GM15510 (cell line): ENCODE data around the gene AGBL1.

Source experiments
- POLR2A ChIP-seq: IDR thresholded peaks from 3 replicates; pipeline ENCODE4 v1.6.1; 2011; ENCODE audit warnings: borderline replicate concordance; ENCODE audit not compliant: insufficient read length; ENCODE audit errors: extremely low read depth

AGBL1 gene

GRCh38 chr15:86634992-86635638 is 555.4 kb downstream of the AGBL1 start:
- no peak for TF ChIP-seq POLR2A

GRCh38 chr15:86644339-86644738 is 564.7 kb downstream of the AGBL1 start:
- no peak for TF ChIP-seq POLR2A

GRCh38 chr15:86645925-86646500 is 566.3 kb downstream of the AGBL1 start:
- no peak for TF ChIP-seq POLR2A

- no peak for TF ChIP-seq POLR2A
Measured at GRCh38 chr15:86647810-86648440, 568.3 kb downstream of the AGBL1 start.

GRCh38 chr15:86649277-86649676 is 569.6 kb downstream of the AGBL1 start:
- TF ChIP-seq POLR2A, result no peak

GRCh38 chr15:86650094-86650493 is 570.4 kb downstream of the AGBL1 start:
- TF ChIP-seq POLR2A, result no peak

DNA sequence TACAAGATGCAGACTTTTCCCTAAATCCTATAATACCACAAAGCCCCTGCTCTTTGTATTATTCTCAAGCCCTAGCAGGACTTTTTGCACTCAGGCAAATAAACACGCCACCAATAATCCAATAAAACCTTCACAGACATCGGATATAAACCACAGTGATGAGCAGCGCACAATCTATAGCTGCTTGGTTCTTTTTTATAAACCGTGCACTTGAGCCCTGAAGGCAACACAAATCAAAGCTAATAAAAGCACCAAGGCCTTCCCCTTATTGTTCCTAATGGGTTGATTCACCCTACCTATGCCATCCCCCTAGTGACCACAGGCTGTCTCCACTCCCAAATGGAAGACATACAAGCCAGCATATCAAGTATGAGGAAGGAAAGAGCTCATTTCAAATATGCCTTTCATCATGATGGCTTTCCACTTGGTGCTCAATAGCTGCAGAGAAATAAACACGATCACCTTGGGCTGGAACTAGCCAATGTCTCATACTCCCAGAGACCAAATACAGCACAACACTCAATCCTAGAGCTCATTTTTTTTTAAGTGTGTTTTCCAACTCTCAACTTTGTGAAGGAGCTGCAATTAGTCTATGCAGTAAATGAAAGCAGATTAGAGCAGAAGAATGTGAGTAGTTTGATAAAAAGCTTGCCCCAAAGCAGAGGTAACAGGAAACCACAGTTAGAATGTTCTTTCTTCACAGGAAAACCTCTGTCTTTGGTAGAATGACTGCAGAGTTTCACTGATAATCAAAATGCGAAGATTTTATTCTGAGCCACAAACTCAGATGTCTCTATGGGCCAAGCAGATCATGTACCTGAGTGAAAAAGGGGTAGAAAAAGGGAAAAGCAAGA is 573.9 kb downstream of the AGBL1 start:
- TF ChIP-seq POLR2A, result no peak

- TF ChIP-seq POLR2A, result no peak
Measured at GRCh38 chr15:86654501-86654900, 574.8 kb downstream of the AGBL1 start.

- TF ChIP-seq POLR2A, result no peak
Measured at GRCh38 chr15:86657305-86657704, 577.6 kb downstream of the AGBL1 start.

- TF ChIP-seq POLR2A, result no peak
Measured at GRCh38 chr15:86659724-86660411, 580.2 kb downstream of the AGBL1 start.

DNA sequence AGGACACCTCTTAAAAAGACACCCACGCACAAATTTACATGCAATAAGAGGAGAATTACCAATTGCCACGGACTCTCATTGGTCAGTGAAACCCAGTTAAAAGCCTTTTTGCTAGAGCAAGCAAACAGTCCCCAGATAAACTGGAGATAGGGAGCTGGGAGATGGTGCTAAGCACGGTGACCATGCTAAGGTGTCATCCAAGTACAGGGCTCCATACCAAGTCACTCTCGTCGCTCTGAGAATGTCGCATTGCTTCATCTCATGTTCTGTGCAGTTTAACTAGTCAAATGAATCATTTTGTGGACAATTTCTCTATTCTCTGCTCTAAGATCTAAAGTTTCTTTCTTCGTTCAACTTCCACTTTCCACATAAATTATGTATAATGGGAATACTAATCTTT is 581.9 kb downstream of the AGBL1 start:
- TF ChIP-seq POLR2A, result no peak

DNA sequence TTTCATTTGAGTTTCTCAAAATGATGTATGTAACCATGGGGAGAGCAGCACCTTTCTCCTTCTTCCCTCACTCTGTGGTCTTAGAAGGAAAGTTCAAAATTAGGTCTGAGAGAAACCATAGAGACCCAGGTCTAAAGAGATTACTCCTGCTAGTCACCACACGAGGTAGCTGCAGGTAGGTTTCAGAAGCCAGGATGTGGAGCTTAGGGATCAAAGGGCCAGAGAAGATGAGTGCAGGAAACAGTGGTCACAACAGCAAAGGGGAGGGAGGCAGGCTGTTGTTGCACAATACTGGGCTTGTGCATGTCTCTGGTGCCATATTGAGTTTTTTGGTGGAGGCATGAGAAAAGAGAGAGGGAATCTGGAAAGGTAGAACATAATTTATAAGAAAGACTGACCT is 583.6 kb downstream of the AGBL1 start:
- no peak for TF ChIP-seq POLR2A

DNA sequence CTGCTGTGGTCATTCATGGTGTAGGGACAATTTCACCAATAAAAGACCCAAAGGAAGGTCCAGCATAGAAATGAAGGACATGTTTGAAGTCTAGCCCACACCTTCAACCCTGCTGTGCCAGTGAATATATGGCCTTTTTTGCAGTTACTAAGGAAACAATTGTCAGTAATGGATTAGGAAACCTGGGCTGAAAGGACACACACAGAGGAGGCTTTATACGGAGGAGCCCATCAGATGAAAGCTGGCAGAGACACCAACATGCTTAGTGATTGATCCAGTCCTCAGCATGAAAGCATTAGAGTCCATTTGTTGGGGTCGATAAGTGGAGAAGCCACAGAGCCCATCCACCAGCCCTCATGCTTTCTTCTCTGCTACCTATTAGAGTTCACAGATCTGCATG is 584.3 kb downstream of the AGBL1 start:
- TF ChIP-seq POLR2A, result no peak

GRCh38 chr15:86664581-86664980 is 584.9 kb downstream of the AGBL1 start:
- no peak for TF ChIP-seq POLR2A

DNA sequence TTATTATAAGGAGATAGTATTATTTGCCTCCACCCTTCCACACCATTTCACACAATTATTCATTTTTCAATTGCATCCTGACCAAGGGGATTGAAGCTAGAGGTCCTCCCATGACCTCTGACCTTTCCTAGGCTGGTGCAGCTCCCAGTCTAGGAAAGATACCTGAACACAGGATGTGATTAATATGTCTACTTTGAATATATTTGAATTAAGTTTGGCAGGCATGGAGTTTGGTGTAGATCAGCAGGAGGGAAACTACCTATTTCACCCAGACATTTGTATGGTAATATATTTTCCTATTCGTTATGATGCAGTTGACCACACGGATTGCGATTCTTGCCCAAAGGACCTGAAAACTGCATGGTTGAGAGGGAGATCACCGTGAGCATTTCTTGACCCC is 596.3 kb downstream of the AGBL1 start:
- TF ChIP-seq POLR2A, result no peak
